ENCODE data around the gene CETP.

CETP gene

GRCh38 chr16:57028086-57028485 is 66.3 kb downstream of the CETP start:
- Histone ChIP-seq H3K4me1 (no peaks in the 10 kb centered on the region), H3K4me2 (ENCODE audit: low read length) (no peak overlapping the region), H3K79me2 (no peaks in the 10 kb centered on the region), H3K36me3 (ENCODE audit: control insufficient read depth, insufficient read depth, low read length) (no peaks in the 10 kb centered on the region), H3K9me3 (ENCODE audit: control insufficient read depth, low read length) (no peaks in the 10 kb centered on the region), H3K9ac (no peak overlapping the region), H3K4me3 (ENCODE audit: low read depth, low read length) (no peak overlapping the region), H3K27ac (no peak overlapping the region), H3K27me3 (ENCODE audit: control insufficient read depth, insufficient read depth, low read length) (no peaks in the 10 kb centered on the region), H2AFZ (no peak overlapping the region)
- no peak for TF ChIP-seq CTCF (IDR thresholded peaks at IDR 0.05)

GRCh38 chr16:57029161-57030160 is 67.7 kb downstream of the CETP start:
- no peak overlapping the region for H3K9ac ChIP-seq
- no peaks in the 10 kb centered on the region for H3K27me3 ChIP-seq (ENCODE audit: control insufficient read depth, insufficient read depth, low read length)
- no peaks in the 10 kb centered on the region for H3K9me3 ChIP-seq (ENCODE audit: control insufficient read depth, low read length)
- H3K36me3 ChIP-seq (ENCODE audit: control insufficient read depth, insufficient read depth, low read length), result no peaks in the 10 kb centered on the region
- H3K4me2 ChIP-seq (ENCODE audit: low read length), result no peak overlapping the region
- H2AFZ ChIP-seq, result no peak overlapping the region
- H3K27ac ChIP-seq, result no peak overlapping the region
- no peaks in the 10 kb centered on the region for H3K4me1 ChIP-seq
- H3K79me2 ChIP-seq, result no peaks in the 10 kb centered on the region
- H3K4me3 ChIP-seq (ENCODE audit: low read depth, low read length), result no peak overlapping the region
- no peak for TF ChIP-seq CTCF (IDR thresholded peaks at IDR 0.05)

DNA sequence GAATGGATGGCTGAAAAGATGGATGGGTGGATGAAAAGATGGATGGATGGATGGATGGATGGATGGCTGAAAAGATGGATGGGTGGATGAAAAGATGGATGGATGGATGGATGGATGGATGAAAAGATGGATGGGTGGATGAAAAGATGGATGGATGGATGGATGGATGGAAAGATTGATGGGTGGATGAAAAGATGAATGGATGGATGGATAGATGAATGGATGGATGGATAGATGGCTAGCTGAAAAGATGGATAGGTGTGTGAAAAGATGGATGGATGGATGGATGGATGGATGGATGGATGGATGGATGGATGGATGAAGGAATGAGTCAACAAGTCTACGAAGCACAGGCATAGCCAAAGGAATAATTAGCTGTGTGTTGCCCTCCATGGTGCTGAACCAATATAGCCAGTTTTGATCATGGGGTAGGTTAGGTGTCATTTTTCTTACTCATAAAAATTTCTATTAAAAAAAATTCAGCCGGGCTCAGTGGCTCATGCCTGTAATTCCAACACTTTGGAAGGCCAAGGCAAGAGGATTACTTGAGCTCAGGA is 68.7 kb downstream of the CETP start:
- no peak for TF ChIP-seq CTCF (IDR thresholded peaks at IDR 0.05)

DNA sequence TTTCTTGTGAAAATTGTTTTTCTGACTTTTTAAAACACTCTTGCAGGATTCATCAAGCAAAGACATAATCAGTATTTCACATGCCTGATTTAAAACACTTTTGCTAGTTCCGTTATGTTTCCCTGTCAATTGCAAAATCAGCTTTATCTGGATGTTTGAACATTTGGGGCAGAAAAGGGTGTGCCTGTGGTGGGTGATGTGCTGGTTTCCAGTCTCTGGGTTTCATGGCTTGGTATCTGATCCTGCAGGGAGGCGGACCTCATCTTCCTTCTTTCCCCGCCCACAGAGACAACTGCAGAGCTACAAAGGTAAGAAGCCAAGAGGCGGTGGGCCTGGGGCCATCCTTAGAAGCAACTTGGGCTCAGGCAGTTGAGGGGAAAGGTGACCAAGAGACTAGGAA is 69.4 kb downstream of the CETP start:
- H3K27ac ChIP-seq, result no peak overlapping the region
- H3K9me3 ChIP-seq (ENCODE audit: control insufficient read depth, low read length), result no peaks in the 10 kb centered on the region
- no peak overlapping the region for H3K4me2 ChIP-seq (ENCODE audit: low read length)
- TF ChIP-seq CTCF (IDR thresholded peaks at IDR 0.05), result no peak
- no peak overlapping the region for H3K9ac ChIP-seq
- H3K27me3 ChIP-seq (ENCODE audit: control insufficient read depth, insufficient read depth, low read length), result no peaks in the 10 kb centered on the region
- H3K4me3 ChIP-seq (ENCODE audit: low read depth, low read length), result no peak overlapping the region
- no peaks in the 10 kb centered on the region for H3K79me2 ChIP-seq
- H3K4me1 ChIP-seq, result no peaks in the 10 kb centered on the region
- H3K36me3 ChIP-seq (ENCODE audit: control insufficient read depth, insufficient read depth, low read length), result no peaks in the 10 kb centered on the region
- no peak overlapping the region for H2AFZ ChIP-seq

More for the DNA sequence above, 68.7 kb downstream of the CETP start:
- Histone ChIP-seq H3K27ac (no peak overlapping the region), H3K4me1 (no peaks in the 10 kb centered on the region), H3K36me3 (ENCODE audit: control insufficient read depth, insufficient read depth, low read length) (no peaks in the 10 kb centered on the region), H3K4me3 (ENCODE audit: low read depth, low read length) (no peak overlapping the region), H3K9me3 (ENCODE audit: control insufficient read depth, low read length) (no peaks in the 10 kb centered on the region), H2AFZ (no peak overlapping the region), H3K9ac (no peak overlapping the region), H3K79me2 (no peaks in the 10 kb centered on the region), H3K4me2 (ENCODE audit: low read length) (no peak overlapping the region), H3K27me3 (ENCODE audit: control insufficient read depth, insufficient read depth, low read length) (no peaks in the 10 kb centered on the region)
